Measurements from ENCODE around the gene TOMM70. TPM values are rescaled to one million over a fixed set of nuclear protein-coding genes. Genes with fewer than 3 reads are reported as not detected.

Gene TOMM70
- polyA plus RNA-seq, 1 experiment = 16.1 TPM

DNA sequence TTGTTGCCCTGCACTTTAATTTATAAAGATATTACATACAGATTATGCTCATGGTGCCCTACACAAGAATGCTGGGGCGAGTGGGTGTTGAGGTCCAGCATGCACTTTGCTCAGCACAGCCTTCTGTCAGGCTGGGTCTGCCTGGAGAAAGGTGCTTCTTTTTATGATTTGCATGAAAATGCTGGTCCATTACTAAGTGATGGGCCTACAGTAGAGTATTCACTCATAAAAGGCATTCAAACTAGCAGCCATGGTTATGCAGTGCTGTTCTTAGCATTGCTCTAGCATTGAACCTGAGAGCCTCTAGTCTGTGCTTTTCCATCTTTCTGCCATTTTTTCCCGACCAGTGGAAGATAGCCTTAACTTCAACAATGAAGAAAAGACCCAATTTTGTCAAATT, 12.7 kb upstream of the TOMM70 start:
- TF ChIP-seq CTCF (IDR thresholded peaks at IDR 0.05; ENCODE audit: insufficient read depth, low read depth, low read length) = no peak
- POLR2A ChIA-PET = no interaction called here

GRCh38 chr3:100412912-100413590, 12.2 kb upstream of the TOMM70 start:
- POLR2A ChIA-PET = no interaction called here
- no peaks in the 10 kb centered on the region for H3K27me3 ChIP-seq (ENCODE audit: control insufficient read depth, insufficient read depth, low read length)
- TF ChIP-seq CTCF (IDR thresholded peaks at IDR 0.05; ENCODE audit: insufficient read depth, low read depth, low read length) = no peak
- peaks cover 2% of the 10 kb centered on the region; the same call in 1 of the 2 replicates for H3K36me3 ChIP-seq (ENCODE audit: control insufficient read depth, insufficient read depth, low read length)
- H3K4me3 ChIP-seq (ENCODE audit: low read depth, low read length) = no peak overlapping the region
- DNase-seq (ENCODE audit: low read depth) = no peak
- CTCF ChIA-PET = no interaction called here

More for the DNA sequence above, 12.7 kb upstream of the TOMM70 start:
- Histone ChIP-seq H3K36me3 (ENCODE audit: control insufficient read depth, insufficient read depth, low read length) (no peaks in the 10 kb centered on the region), H3K27me3 (ENCODE audit: control insufficient read depth, insufficient read depth, low read length) (no peaks in the 10 kb centered on the region), H3K4me3 (ENCODE audit: low read depth, low read length) (no peak overlapping the region)
- CTCF ChIA-PET = no interaction called here
- no peak for DNase-seq (ENCODE audit: low read depth)

DNA sequence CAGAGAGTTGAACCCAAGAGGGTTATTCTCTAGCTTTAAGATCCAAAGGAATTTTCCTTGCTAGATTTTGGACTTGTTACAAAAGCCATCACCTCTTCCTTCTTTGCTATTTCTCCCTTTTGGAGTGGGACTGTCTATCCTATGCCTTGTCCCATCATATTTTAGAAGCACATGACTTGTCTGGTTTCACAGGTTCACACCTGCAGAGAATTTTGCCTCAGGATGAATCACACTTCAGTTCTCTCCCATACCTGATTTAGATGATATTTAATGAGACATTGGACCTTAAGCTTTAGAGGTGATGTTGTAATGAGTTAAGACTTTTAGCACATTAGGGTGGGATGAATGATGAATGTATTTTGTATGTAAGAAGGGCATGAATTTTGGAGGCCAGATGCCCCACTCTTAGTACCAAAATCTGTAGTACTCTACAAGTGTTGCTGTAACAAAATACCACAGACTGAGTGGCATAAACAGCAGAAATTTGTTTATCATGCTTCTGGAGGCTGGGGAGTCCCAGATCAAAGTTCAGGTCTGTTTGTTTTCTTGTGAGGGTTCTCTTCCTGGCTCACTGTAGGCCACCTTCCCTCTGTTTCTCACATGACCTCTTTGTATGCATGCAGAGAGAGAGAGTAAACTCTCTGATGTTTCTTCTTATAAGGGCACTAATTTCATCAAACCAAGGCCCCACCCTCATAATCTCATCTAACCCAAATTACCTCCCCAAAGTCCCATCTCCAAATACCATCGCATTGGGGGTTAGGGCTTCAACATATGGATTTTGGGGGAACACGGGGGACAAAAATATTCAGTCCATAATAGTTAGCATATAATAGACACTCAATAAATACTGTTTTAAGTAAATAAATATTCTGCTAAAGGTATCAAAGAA, 10.4 kb upstream of the TOMM70 start:
- no peak for DNase-seq (ENCODE audit: low read depth)
- Histone ChIP-seq H3K27me3 (ENCODE audit: control insufficient read depth, insufficient read depth, low read length) (no peaks in the 10 kb centered on the region), H3K36me3 (ENCODE audit: control insufficient read depth, insufficient read depth, low read length) (peaks cover 2% of the 10 kb centered on the region; the same call in 1 of the 2 replicates), H3K4me3 (ENCODE audit: low read depth, low read length) (no peak overlapping the region)
- ChIA-PET POLR2A (no interaction called here), CTCF (no interaction called here)
- no peak for TF ChIP-seq CTCF (IDR thresholded peaks at IDR 0.05; ENCODE audit: insufficient read depth, low read depth, low read length)

DNA sequence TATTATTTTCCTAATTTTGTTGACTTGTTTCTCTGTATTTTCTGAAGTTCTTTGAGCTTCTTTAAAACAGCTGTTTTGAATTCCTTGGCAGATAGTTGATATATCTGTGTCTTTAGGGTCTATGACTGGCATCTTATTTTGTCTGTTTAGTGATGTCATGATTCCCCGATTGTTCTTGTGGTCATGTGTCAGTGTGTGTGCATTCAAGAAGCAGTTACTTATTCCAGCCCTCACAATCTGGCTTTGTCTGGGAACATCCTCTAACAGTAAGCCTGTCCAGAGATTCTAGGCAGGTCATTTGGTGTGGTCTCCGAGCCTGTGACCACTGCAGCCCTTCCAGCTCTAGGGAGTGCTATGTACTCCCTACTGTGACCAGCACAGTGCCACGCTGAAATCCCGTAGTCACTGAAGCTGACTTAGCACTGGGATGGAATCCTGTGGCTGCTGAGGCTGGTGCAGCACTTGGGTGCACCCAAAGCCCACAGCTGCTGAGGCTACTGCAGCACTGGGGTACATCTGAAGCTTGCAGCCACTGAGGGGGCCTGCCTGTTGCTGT, 7.2 kb upstream of the TOMM70 start:
- Histone ChIP-seq H3K4me3 (ENCODE audit: low read depth, low read length) (no peak overlapping the region), H3K36me3 (ENCODE audit: control insufficient read depth, insufficient read depth, low read length) (peaks cover 2% of the 10 kb centered on the region; the same call in 1 of the 2 replicates), H3K27me3 (ENCODE audit: control insufficient read depth, insufficient read depth, low read length) (no peaks in the 10 kb centered on the region)
- CTCF ChIA-PET = no interaction called here
- DNase-seq (ENCODE audit: low read depth) = no peak
- TF ChIP-seq CTCF (IDR thresholded peaks at IDR 0.05; ENCODE audit: insufficient read depth, low read depth, low read length) = no peak
- POLR2A ChIA-PET = no interaction called here

DNA sequence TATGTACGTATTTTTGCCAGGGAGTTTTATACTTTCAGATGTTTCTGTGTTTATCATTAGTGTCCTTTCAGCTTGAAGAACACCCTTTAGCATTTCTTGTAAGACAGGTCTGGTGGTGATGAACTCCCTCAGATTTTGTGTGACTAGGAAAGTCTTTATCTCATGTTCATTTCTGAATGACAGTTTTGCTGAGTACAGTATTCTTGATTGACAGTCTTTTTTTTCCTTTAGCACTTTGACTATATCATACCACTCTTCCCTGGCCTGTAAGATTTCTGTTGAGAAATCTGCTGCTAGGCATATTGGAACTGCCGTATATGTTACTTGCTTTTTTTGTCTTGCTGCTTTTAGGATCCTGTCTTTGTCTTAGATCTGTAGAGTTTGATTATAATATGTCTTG, 6.3 kb upstream of the TOMM70 start:
- ChIA-PET POLR2A (no interaction called here), CTCF (interaction anchor here (0.5 kb wide), 1 partner anchor 13 kb away, joined by 3 read pairs; no protein-coding TSS in a partner anchor)
- Histone ChIP-seq H3K27me3 (ENCODE audit: control insufficient read depth, insufficient read depth, low read length) (no peaks in the 10 kb centered on the region), H3K4me3 (ENCODE audit: low read depth, low read length) (no peak overlapping the region), H3K36me3 (ENCODE audit: control insufficient read depth, insufficient read depth, low read length) (peaks cover 2% of the 10 kb centered on the region; the same call in 1 of the 2 replicates)
- no peak for DNase-seq (ENCODE audit: low read depth)
- no peak for TF ChIP-seq CTCF (IDR thresholded peaks at IDR 0.05; ENCODE audit: insufficient read depth, low read depth, low read length)
